OCI-LY7 (cell line): ENCODE data around the gene DSN1.

Source experiments
- EZH2phosphoT487 ChIP-seq: fragments of 200-600 bp; sonication (generic); IDR thresholded peaks from 2 replicates; pipeline ENCODE4 v1.6.1; 2018; ENCODE audit warnings: low read depth, borderline replicate concordance, mild to moderate bottlenecking, mixed run types, antibody characterized with exemption, low read length, moderate library complexity, mixed read lengths
- TF ChIP-seq, protein P1 (sequence below): fragments of 200-600 bp; sonication (generic); conservative IDR thresholded peaks from 2 replicates; pipeline ENCODE4 v1.5.1; 2014; ENCODE audit warnings: mild to moderate bottlenecking, antibody characterized with exemption, low read length, moderate library complexity, mixed read lengths

DNA sequence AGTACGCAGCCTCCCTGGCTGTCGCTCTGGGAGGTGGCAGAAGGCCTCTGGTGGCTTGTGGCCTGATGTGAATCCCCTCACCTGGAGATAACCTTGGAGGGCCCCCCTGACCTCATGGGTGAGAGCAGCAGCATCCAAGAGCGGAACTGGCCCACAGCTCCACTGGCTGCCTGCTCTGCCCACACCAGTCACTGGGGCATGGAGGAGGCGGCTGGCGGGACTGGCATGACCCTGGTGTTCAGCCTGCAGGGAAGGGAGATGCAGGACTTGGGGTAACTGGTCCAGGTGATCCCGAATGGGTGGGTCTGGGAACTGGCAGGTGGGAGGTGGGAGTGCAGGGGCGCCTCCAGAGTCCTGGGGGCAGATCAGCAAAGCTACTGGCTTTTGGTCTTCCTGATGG is 10.6 kb upstream of the DSN1 start:
- TF ChIP-seq, protein P1, sequence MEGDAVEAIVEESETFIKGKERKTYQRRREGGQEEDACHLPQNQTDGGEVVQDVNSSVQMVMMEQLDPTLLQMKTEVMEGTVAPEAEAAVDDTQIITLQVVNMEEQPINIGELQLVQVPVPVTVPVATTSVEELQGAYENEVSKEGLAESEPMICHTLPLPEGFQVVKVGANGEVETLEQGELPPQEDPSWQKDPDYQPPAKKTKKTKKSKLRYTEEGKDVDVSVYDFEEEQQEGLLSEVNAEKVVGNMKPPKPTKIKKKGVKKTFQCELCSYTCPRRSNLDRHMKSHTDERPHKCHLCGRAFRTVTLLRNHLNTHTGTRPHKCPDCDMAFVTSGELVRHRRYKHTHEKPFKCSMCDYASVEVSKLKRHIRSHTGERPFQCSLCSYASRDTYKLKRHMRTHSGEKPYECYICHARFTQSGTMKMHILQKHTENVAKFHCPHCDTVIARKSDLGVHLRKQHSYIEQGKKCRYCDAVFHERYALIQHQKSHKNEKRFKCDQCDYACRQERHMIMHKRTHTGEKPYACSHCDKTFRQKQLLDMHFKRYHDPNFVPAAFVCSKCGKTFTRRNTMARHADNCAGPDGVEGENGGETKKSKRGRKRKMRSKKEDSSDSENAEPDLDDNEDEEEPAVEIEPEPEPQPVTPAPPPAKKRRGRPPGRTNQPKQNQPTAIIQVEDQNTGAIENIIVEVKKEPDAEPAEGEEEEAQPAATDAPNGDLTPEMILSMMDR = no peak
- TF ChIP-seq EZH2phosphoT487 = no peak
